GM18951 (cell line): ENCODE data around the gene CDK15.
A peak's percentile ranks its signal among the peaks of the same experiment; 100 is the strongest.

Experiments used
- POLR2A ChIP-seq: IDR thresholded peaks from 4 replicates; pipeline ENCODE4 v1.6.1; 2011; ENCODE audit warnings: mild to moderate bottlenecking; ENCODE audit not compliant: insufficient read length, insufficient read depth; ENCODE audit errors: extremely low read depth
- in situ Hi-C: fragments of 300-500 bp; cut with MboI; formaldehyde crosslinking; loops from one replicate; pipeline ENCODE4 v1.12.0; 2022; ENCODE audit warnings: low sequenced_read_pairs, mixed read lengths, inconsistent platforms; ENCODE audit not compliant: unreplicated experiment

CDK15 gene

DNA sequence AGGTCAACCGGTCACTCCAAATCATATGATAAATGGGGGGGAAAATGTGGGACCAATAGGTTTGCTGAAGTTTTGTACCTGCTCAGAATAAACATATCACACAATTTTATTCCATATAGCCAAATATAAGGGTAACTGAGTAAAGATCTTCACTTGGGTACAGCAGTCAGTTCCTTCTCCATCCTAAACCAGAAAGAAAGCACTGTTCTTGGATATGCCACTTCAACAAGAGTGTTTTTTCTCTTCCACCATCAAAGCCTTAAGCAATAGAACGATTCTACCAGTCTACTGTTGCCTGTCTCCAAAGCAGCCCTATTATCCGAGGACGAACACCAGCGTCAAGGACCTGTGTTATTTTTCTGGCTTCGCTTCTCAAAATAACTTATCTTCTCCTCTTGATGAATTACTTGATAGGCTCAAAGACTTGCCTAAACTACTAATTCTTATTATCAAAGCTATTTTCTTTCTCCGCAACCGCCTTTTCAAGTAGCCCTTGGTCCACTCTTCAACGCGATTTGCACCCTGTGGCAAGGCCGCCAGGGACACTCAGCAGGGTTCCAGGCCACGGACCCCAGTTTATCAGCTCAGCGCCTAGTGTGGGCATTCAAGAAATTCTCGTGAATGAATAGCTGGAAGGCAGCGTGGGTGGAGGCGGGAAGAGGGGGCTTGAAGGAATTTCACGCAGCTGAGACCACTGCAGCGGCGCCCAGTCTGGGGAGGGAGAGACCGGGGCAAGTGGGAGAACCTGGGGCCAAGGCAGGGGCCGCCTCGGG is 26.2 kb upstream of the CDK15 start:
- in situ Hi-C loops = no loop called here
- TF ChIP-seq POLR2A = no peak

DNA sequence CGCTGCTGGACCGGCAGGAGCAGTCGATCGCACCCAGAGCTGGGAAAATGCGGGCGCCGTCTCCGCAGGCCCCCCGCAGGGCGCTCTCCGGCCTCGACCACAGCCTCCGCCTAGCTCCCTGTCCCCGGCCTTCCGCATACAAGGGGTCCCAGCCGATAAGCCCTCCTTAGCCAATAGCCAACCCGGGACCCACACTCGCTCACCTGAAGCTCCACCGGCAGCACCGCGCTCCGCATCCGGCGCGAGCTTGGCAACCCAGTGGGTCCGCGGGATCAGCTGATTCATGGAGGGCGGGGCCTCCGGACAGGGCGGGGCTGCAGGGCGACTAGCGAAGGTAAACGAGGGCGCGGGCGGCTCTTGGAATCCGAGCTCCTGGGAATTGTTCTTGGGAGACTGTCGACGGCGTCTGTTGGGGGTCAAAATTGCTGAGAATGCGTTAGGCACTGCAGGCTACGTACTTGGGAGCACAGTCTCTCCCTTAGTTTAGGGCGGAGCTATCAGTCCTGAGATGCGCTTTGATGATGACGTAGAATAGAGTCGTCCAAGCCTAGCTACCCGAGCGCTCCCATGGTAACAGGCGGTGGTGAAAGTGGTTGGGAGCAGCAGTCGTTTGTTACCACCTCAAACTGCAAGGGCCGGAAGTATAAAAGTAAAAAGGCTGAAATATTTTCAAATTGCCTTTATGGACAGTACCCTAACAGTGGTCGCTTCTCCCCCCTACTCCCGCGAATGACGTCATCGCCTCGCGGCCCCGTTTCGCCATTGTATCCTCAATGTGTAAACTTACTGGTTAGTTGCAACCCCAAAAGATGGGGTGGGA is 25.5 kb upstream of the CDK15 start, which contains the start of gene ALS2:
Gene ALS2 (minus strand): TSS at position 260 of the 820 bp plus-strand sequence. CDS start 12,048 bp downstream, outside the sequence.
- in situ Hi-C loops = no loop called here
- TF ChIP-seq POLR2A = peak; percentile 78

DNA sequence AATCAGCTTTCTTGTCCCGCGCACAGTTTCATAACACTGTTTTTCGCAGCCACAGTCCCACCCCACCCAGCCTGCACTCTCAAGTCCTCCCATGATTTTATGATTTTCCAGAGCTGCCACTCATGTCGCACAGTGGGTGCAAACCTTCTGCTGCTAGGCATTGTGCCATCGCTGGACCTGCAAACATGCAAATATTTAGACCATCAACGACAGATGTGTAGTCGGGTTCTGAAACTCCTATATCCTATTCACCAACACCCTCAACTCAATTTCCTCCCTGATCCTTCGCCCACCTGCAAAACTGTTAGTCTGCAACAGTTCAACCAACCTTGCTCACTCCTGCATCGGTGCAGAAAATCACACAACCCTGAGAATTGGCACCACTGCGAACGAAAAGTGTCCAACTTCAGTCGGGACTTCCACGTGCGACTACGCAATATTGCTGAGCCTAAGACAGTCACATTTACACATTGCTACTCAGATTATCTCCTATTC is 24.7 kb upstream of the CDK15 start:
- in situ Hi-C loops = no loop called here
- TF ChIP-seq POLR2A = no peak

DNA sequence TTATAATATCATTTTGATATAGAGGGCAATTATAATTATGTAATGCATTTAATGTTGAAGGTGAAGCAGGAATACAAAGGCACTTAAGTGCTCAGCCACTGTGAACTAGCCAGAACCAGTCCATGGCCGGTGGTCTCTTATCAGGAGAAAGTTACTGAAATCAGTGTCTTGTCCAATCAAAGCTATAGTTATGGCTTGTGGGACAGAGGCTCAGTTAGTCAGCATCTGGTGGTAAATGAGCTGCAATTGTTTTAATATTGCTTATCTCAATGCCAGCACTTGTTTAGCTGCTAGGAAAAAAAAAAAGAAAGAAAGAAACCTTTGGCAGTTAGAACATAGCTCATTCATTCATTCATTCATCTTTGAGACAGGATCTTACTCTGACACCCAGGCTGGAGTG is 21.8 kb upstream of the CDK15 start:
- in situ Hi-C loops = no loop called here
- TF ChIP-seq POLR2A = no peak

DNA sequence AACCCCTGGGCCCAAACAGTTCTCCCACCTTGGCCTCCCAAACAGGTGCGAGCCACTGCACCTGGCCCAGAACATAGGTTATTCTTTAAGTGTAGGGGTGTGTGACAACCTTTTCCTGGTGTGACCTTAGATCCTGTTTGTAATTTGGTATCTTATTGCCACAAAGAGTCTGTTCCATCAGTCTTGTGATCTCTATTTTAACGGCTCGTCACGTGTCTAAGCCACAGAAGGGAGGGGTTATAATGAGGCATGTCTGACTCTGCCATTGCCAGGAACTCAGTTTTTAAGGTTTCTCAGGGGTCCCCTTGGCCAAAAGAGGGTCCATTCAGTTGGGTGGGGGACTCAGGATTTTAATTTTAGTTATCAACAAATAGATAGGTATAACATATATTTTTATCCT is 21.2 kb upstream of the CDK15 start:
- in situ Hi-C loops = no loop called here
- no peak for TF ChIP-seq POLR2A

DNA sequence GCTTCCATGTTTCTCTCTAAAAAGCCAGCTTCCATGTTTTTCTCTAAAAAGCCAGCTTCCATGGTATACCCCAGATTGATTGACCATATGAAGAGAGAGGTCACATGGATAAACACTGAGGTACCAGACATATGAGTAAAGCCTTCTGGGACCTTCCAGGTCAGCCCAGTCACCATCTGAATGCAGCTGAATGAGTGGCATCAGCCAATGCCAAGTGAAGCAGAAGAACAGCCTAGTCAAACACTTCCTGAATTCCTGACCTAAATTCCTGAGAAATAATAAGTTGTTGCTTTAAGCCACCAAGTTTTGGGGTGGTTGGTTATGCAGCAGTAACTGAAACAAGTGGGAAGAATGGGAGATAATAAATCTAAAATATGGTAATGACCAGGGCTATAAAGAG is 19.9 kb upstream of the CDK15 start:
- in situ Hi-C loops = no loop called here
- no peak for TF ChIP-seq POLR2A

DNA sequence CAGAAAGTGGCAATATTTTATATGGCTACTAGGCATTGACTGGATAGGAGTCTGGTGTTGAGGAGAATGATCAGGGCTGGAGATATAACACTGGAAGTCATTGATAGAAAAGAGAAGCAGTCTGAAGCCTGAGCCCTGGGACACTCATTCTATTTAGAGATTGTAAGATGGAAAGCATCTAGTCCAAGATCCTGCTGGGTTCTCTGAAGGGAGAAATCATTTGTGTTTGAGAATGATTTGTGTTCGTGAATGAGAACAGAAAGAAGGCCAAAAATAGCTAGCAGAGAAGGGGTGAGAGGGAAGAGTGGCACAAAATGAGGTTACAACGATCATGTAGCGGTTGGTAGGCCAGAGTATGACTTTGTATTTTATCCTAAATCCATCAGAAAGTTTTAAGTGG is 18.0 kb upstream of the CDK15 start:
- in situ Hi-C loops = no loop called here
- TF ChIP-seq POLR2A = no peak

DNA sequence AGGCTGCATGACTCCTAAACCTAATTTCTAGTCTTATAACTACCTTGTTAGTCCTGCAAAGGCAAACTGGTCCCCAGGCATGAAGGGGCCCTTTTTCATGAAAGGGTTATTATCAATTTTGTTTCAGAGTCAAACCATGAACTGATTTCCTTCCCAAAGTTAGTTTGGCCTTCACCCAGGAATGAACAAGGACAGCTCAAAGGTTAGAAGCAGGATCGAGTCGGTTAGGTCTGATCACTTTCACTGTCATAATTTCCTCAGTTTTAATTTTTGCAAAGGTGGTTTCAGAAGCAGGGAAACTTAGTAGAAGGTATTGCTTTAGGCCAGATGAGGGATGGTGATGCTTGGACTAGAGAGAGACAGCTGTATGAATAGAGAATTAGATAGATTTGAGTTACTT is 16.9 kb upstream of the CDK15 start:
- TF ChIP-seq POLR2A = no peak
- in situ Hi-C loops = no loop called here

DNA sequence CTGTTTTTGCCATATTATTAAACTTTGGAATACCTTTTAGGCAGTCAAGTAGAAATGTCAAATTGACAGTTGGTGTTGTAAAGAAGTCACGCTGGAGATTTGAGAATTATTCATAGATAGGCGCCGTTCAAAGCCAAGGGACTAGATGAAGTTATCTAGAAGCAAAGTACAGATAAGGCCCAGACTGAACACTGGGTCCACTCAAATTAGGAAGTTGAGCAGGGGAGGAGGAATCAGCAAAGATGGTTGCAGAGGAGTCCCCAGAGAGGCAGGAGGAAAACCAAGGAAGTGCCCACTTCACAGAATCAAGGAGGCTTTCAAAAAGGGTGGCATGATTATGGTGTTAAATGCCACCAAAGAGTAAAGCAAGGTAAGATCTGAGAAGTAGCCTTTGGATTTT is 16.0 kb upstream of the CDK15 start:
- in situ Hi-C loops = no loop called here
- no peak for TF ChIP-seq POLR2A

DNA sequence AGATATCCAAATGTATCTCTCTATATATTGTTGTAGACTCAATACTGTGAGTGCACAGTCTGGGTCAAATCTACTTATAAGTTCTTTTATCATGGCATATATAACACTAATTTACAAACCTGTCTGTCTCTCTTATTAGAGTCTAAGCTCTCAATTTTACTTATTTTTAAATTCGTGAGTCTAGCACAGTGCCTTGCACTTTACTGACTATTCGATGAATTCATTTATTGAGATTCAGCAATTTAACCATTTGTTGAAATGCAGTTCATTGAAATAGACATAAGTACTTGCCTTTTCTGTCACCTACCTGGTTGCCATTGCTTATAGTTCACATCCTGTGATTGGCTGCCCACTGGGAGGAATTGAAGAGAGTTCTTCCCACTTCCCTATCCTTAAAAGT is 15.3 kb upstream of the CDK15 start:
- in situ Hi-C loops = no loop called here

DNA sequence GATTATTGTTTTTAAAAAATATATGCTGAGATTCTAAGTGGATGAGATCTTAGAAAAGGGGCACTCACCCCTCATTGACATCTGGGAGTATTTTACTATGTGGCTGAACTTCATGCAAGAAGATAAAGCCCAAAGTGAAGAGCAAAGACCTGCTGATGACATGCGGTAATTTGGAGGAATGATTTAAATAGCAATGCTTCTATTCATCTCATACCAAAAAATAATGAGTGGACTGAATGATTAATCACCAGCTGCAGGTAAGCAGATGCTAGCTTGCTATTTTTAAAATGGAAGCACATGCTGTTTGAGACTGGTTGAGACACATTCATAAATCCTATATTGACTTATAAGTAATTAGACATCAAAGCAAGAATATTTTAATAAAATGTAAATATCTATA is 12.7 kb upstream of the CDK15 start:
- TF ChIP-seq POLR2A = no peak
- in situ Hi-C loops = no loop called here

More for the DNA sequence above, 15.3 kb upstream of the CDK15 start:
- no peak for TF ChIP-seq POLR2A

DNA sequence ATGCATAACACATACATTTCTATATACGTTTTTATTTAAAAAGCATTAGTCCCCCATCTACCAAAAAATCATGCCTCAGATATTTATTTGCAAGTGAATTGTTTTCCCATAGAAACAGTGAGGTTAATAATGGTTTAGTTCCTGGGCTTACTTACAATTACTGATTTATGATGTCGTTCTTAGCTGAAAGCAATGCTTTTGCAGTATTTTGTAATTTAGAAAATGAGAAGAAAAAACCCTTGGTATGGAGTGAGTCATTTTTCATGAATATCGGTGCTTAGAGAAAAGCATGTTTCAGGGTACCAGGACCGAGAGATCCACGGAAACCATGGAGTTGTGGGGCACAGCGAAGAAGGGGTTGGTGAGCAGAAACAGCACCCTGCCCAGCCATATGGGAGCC is 12.0 kb upstream of the CDK15 start:
- TF ChIP-seq POLR2A = no peak
- in situ Hi-C loops = no loop called here

DNA sequence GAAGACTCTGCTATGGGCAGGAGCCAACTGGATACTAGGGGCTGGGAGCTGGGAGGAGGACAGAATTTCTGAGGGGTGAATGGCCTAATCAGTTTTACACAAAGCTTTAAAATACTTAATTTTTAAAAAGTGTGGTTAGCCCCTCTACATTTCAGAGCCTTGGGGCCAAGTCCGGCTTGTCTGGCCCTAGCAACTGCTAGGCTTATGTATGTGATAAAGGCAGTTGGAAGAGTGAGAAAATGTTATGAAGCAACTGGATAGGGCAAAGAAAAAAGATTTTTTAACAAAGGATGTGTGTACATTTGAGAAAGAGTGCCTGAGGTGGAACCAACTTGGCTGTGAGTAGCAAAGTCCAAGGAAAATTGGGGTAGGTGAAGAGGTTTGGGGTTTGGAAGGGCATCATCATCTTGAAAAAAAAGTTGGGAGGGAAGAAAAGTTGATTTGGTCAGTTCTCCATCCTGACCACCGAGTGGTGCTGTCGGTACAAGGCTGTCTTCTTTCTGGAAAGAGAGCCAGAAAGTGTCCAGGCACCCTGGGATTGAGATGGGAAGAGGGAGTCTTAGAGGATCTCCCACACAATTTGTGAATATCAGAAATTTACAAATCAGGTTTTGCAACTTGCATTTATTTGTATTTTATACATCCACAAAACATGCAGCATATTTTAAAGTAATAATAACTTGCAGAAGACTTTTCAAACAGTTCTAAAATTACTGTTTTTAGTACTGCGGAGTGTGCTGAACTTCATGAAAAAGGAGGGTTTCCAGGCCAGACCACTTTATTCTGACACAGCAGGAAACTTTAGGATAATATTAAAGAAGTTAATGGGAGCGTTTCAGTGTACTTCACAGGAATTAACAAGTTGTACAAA is 10.5 kb upstream of the CDK15 start:
- no peak for TF ChIP-seq POLR2A
- in situ Hi-C loops = no loop called here

DNA sequence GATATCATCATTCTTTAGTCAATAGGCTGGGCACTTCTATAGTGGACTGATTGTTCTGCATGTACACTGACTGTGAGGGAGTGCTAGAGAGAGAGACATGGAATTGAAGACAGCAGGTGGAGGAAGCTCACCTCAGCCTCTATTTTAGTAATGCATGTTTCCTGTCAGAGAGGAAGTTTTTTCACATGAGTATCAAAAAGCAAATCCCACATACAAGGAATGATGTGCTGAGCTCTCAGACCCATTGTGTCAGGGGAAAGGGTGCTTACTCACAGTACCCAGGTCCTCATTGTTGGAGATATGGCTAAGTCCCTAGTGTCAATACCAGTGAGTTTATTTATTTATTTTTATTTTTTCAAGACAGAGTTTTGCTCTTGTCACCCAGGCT is 9.9 kb upstream of the CDK15 start:
- in situ Hi-C loops = no loop called here
- no peak for TF ChIP-seq POLR2A
